SH-SY5Y (cell line): ENCODE measurements around the gene FBXO46.

ENCODE experiments used
- GATA2 ChIP-seq: IDR thresholded peaks from 2 replicates; pipeline ENCODE4 v1.6.1; 2011; ENCODE audit warnings: mild to moderate bottlenecking, low read depth, low read length
- GATA3 ChIP-seq: IDR thresholded peaks from 2 replicates; pipeline ENCODE4 v1.6.1; 2011; ENCODE audit warnings: low read depth, mild to moderate bottlenecking, low read length, moderate library complexity

The FBXO46 gene

GRCh38 chr19:45716359-45717130, 14.2 kb downstream of the FBXO46 start:
- TF ChIP-seq GATA3 = no peak
- no peak for TF ChIP-seq GATA2

- TF ChIP-seq GATA2 (no peak), GATA3 (no peak)
Observed at GRCh38 chr19:45715139-45715538, 15.6 kb downstream of the FBXO46 start.

- TF ChIP-seq GATA2 (no peak), GATA3 (no peak)
Observed at GRCh38 chr19:45713141-45713540, 17.6 kb downstream of the FBXO46 start.

- no peak for TF ChIP-seq GATA2
- TF ChIP-seq GATA3 = no peak
Observed at GRCh38 chr19:45712699-45713067, 18.0 kb downstream of the FBXO46 start.

GRCh38 chr19:45711851-45712698, 18.6 kb downstream of the FBXO46 start:
- TF ChIP-seq GATA3 = no peak
- TF ChIP-seq GATA2 = no peak

- TF ChIP-seq GATA2 (no peak), GATA3 (no peak)
Observed at GRCh38 chr19:45710356-45711130, 20.2 kb downstream of the FBXO46 start.

GRCh38 chr19:45705710-45706415, 24.8 kb downstream of the FBXO46 start:
- TF ChIP-seq GATA3 = no peak
- no peak for TF ChIP-seq GATA2

- TF ChIP-seq GATA3 (no peak), GATA2 (no peak)
Observed at GRCh38 chr19:45705115-45705514, 25.6 kb downstream of the FBXO46 start.

- no peak for TF ChIP-seq GATA3
- TF ChIP-seq GATA2 = no peak
Observed at GRCh38 chr19:45701676-45702075, 29.0 kb downstream of the FBXO46 start.

- no peak for TF ChIP-seq GATA3
- no peak for TF ChIP-seq GATA2
Observed at GRCh38 chr19:45693106-45693788, 37.4 kb downstream of the FBXO46 start.

- TF ChIP-seq GATA3 (no peak), GATA2 (peak; percentile 92)
Observed at GRCh38 chr19:45692187-45693105, 38.2 kb downstream of the FBXO46 start, which contains the start of gene QPCTL. Gene QPCTL, plus strand, starts transcription at chr19:45692666. Its CDS starts 38 bp downstream, at chr19:45692704.

- TF ChIP-seq GATA3 (no peak), GATA2 (peak; percentile 82)
Observed at GRCh38 chr19:45691516-45692186, 39.0 kb downstream of the FBXO46 start, which contains the start of gene SNRPD2. Gene SNRPD2, minus strand, starts transcription at chr19:45691953. Its CDS starts 65 bp downstream, at chr19:45691888.
